Measurements from ENCODE around the gene NR0B2. TPM values are rescaled to one million over a fixed set of nuclear protein-coding genes. Genes with fewer than 3 reads are reported as not detected.
A peak's percentile ranks its signal among the peaks of the same experiment; 100 is the strongest.
"Not testable (repeated sequence)": the region's sequence is repeated elsewhere in the genome, so short reads cannot be mapped to it uniquely, and the experiment has no call there.

Gene NR0B2
- polyA plus RNA-seq, 1 donor: 1.00 TPM

DNA sequence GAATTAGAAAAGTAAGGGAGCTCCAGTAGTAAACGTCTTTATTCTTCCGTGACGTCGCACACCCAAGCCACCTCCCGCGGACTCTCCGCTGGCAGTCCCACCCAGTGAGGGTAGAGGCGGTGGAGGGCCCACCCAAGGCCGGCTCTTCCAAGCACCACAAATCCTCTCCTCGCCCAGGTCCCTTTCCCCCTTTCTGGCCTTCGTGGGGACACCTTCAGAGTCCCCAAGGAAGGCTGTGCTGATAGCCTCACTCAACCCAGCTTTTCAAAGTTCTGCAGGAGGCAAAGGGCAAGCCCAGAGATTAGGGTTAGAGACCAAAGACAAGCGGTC, 23.3 kb downstream of the NR0B2 start:
- no peak for DNase-seq

DNA sequence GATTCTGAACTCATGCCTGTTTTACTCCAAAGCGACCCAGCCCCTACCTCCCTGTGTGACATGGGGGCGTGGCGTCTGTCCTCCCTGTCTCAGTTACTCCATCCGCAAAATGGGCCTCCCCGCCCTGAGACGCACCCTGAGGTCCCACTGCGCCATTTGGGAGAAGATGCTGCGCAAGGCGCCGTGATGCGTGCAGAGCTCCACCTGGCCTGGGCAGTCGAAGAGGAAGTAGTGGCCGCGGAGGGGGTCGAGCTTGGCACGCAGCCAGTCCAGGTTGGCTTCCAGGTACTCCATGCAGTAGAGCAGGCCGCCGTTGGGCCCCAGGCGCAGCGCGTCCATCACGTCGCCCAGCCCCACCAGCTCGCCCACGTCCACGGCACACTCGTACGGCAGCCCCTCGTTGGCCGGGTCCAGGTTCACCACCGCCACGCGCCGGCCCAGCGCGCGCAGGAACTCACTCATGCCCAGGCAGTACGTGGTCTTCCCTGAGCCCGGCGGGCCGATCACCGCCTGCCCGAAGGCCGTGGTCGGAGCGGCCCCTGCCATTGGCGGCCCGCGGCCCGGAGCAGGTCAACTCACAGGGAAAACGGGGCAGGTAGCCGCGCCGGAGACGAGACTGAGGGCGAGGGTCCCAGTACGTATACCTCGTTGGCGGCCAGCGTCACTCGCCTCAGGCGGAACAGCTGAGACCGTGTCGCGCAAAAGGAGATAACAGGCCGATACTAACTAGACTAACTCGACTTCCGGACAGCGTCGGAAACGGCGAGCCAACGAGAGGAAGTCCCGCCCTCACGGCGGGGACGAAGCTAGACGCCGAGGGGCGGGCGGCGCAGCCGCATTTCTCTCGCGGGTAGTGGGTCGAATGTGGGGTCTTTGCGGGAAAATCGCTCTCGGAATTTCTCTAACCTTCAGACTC, 24.0 kb downstream of the NR0B2 start, which contains the start of gene GPN2:
Gene GPN2, minus strand, starts transcription at position 733 of the 916 bp plus-strand sequence. Its CDS starts 187 bp downstream, at position 546.
- peak; percentile 76 for DNase-seq

GRCh38 chr1:26888231-26888630, 25.5 kb downstream of the NR0B2 start:
- DNase-seq: no peak

DNA sequence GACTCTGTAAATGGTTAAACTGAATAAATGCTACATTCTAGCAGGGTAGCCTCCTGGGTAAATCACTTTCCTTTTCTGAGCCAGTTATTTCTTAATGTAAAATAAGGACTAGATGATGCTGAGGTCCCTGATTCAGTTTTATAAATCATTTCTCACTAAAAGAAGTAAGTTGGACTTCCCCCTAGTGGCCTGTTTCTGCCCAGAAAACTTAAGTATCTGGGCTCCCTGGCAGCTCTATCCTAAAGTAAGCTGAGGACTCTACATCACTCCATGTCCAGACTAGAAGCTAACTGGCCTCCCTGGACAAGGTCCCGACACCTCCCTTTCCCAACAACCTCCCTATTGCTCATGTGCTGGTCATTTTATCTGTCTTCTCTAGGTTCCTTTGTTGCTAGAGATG, 26.6 kb downstream of the NR0B2 start:
- no peak for DNase-seq

DNA sequence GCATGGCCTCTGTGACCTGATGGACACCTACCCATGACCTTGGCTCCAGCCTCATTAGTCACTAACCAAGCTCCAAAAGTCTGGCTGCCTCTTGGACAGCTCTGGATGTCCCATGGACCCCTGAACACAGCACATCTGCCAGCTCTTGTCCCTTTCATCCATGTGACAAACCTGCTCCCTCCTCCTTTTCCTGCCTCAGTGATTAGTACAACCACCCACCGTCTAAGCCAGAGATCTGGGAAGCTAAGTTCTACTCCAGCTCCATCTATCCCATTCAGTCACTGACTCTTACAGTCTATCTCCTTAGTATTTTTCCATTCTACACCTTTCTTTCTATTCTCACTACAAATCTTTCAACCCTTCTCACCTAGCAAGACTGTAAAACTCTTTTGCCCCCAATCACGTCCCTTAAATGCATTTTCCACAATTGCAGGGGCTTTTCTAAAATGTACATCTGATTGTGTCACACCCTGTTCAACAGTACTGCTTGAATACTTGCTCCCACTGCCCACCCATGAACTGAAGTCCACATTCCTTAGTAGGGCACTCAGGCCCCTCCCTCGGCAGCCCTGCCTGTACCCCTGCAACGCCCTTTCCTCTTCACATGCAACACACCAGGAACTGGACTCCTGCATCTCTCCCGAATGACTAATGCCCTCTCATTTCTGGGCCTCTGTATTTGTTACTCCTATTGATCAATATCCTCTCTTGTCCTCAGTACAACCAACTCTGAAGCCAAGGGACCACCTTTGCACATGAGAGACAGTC, 30.9 kb downstream of the NR0B2 start:
- DNase-seq: no peak

GRCh38 chr1:26881611-26882010, 32.2 kb downstream of the NR0B2 start:
- DNase-seq: not testable (repeated sequence)

DNA sequence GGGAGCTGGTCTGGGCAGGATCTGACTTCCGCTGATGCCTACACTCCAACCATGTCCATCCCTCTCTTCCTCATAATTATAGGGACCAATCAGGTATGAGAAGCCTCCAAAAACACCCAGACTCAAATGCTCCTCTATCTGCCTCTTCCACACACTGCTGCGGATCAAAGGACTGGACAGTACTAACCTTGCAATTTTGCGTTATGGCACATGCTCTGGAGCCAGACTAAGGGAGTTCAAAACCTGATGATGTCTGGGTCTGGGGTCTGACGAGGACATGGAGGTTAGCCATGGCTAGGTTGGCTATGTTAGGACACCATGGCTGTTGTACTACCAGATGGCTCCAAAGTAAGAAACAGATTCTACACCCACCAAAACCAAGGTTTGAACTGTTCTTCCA, 34.0 kb downstream of the NR0B2 start:
- DNase-seq: no peak

- DNase-seq: no peak
These were observed 36.4 kb downstream of the NR0B2 start for GRCh38 chr1:26877326-26877725.

DNA sequence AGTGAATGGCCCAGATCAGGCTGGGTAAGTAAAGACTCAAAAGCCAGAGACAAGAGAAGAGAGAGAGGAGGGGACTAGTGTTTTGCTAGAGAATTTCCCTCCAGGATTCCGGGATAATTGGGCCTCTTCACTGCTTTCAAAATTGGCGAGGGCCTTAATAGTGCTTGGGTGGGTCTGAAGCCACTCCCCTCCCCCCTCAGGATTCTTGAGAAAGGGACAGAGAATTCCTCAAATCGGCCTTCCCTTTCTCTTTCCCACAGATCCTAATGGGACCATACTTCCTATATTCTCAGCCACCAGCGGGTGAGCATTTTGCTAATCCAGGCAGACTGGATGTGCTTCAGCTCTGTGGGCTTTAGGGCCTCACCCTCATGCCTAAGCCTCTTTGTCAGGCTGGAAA, 38.9 kb downstream of the NR0B2 start:
- DNase-seq: no peak

- not testable (repeated sequence) for DNase-seq
These were observed 40.7 kb downstream of the NR0B2 start for GRCh38 chr1:26873097-26873496.

- peak; percentile 96 for DNase-seq
These were observed 48.9 kb downstream of the NR0B2 start for GRCh38 chr1:26864610-26865480.

GRCh38 chr1:26863685-26864077, 50.1 kb downstream of the NR0B2 start:
- no peak for DNase-seq

GRCh38 chr1:26862781-26863684, 50.7 kb downstream of the NR0B2 start, which contains the start of gene SFN:
Gene SFN (plus strand): TSS chr1:26863149. CDS start chr1:26863213, 64 bp downstream.
- DNase-seq: no peak

GRCh38 chr1:26861889-26862378, 51.8 kb downstream of the NR0B2 start:
- no peak for DNase-seq

Other genes with a start within 250 kb of the NR0B2 start
- 117 TPM for gene ARID1A, start 218.0 kb downstream of the NR0B2 start, polyA plus RNA-seq (ENCODE audit: insufficient read length)
- gene PIGV, start 126.0 kb downstream of the NR0B2 start, polyA plus RNA-seq (ENCODE audit: insufficient read length): 19.2 TPM
- 21.2 TPM for gene ZDHHC18, start 87.3 kb downstream of the NR0B2 start, polyA plus RNA-seq (ENCODE audit: insufficient read length)
- 0.55 TPM for gene SFN, start 50.8 kb downstream of the NR0B2 start, polyA plus RNA-seq (ENCODE audit: insufficient read length)
- 32.7 TPM for gene GPN2, start 23.7 kb downstream of the NR0B2 start, polyA plus RNA-seq (ENCODE audit: insufficient read length)
- 14.8 TPM for gene GPATCH3, start 13.5 kb downstream of the NR0B2 start, polyA plus RNA-seq (ENCODE audit: insufficient read length)
- 84.9 TPM for gene NUDC, start 7.8 kb upstream of the NR0B2 start, polyA plus RNA-seq (ENCODE audit: insufficient read length)
- 7.5 TPM for gene KDF1, start 46.5 kb upstream of the NR0B2 start, polyA plus RNA-seq (ENCODE audit: insufficient read length)
- 3.6 TPM for gene TRNP1, start 79.7 kb upstream of the NR0B2 start, polyA plus RNA-seq (ENCODE audit: insufficient read length)
- gene TENT5B, start 98.9 kb upstream of the NR0B2 start, polyA plus RNA-seq (ENCODE audit: insufficient read length): 0.65 TPM
- 28.2 TPM for gene SLC9A1, start 241.2 kb upstream of the NR0B2 start, polyA plus RNA-seq (ENCODE audit: insufficient read length)

Data from left kidney (tissue), 2 donors.